Central memory CD8-positive, alpha-beta T cell (primary cell): ENCODE data around the gene ZNF830.
"Not testable (repeated sequence)": the region's sequence is repeated elsewhere in the genome, so short reads cannot be mapped to it uniquely, and the experiment has no call there.

Source experiments
- ATAC-seq: fragments of 150-1000 bp; cut with Tn5 transposase; replicated peaks from 2 replicates; pipeline ENCODE4 v1.10.0; 2022; ENCODE audit warnings: mild to moderate bottlenecking, moderate FRiP score, moderate number of reproducible peaks; ENCODE audit not compliant: poor library complexity, severe bottlenecking; ENCODE audit errors: extremely low read depth
- DNase-seq, 2 donors: peaks; one replicate each; pipeline ENCODE4 v3.0.0; 2021; ENCODE audit warnings: low spot score in 2 of 2
- H3K27ac Mint-ChIP-seq: one replicate; pipeline ENCODE4 v1.8.0; 2022; ENCODE audit warnings: low read depth, mild to moderate bottlenecking, moderate library complexity, mixed read lengths
- H3K27me3 Mint-ChIP-seq: one replicate; pipeline ENCODE4 v1.8.0; 2022; ENCODE audit warnings: mixed read lengths
- H3K36me3 Mint-ChIP-seq: one replicate; pipeline ENCODE4 v1.8.0; 2022; ENCODE audit warnings: mild to moderate bottlenecking, moderate library complexity, mixed read lengths; ENCODE audit not compliant: insufficient read depth
- H3K4me1 Mint-ChIP-seq: one replicate; pipeline ENCODE4 v1.8.0; 2022; ENCODE audit warnings: mixed read lengths
- H3K4me3 Mint-ChIP-seq: one replicate; pipeline ENCODE4 v1.8.0; 2022; ENCODE audit warnings: mild to moderate bottlenecking, moderate library complexity, mixed read lengths
- H3K9me3 Mint-ChIP-seq: one replicate; pipeline ENCODE4 v1.8.0; 2022; ENCODE audit warnings: mixed read lengths

ZNF830 gene, protein sequence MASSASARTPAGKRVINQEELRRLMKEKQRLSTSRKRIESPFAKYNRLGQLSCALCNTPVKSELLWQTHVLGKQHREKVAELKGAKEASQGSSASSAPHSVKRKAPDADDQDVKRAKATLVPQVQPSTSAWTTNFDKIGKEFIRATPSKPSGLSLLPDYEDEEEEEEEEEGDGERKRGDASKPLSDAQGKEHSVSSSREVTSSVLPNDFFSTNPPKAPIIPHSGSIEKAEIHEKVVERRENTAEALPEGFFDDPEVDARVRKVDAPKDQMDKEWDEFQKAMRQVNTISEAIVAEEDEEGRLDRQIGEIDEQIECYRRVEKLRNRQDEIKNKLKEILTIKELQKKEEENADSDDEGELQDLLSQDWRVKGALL

DNA sequence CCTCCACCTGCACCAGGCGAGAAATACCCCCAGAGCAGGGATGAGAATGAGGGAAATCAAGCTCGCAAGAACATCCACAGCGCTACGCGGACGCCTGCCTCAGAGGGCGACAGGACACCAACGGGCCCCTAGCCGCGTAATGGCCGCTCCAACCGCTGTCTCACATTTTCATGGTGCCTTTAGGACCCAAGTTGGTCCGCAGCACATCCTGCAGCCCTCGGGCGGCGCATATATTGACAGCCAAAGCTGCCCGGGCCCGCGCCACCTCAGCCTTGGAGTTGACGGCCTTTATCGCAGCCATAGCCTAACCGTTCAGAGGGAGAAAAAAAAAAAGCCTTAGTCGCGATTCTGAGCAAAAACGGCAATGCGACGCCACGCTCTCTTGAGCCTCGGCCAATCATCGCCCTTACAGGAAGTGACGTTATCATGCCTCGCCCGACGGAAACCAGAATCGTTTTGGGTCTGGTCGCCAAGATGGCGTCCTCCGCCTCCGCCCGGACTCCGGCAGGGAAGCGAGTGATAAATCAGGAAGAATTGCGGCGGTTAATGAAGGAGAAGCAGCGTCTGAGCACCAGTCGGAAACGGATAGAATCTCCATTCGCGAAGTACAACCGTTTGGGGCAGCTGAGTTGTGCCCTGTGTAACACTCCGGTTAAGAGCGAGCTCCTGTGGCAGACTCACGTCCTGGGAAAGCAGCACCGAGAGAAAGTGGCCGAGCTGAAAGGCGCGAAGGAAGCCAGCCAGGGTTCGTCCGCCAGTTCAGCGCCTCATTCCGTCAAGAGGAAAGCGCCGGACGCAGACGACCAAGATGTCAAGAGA lies at the start of gene ZNF830, which contains the start of gene CCT6B:
ZNF830 (plus strand) TSS at position 448 of the 819 bp plus-strand sequence; CDS start at position 475, 27 bp downstream.
CCT6B (minus strand) TSS at position 368 of the 819 bp plus-strand sequence; CDS start at position 301, 67 bp downstream.
- H3K27ac Mint-ChIP-seq, result peak within 1 kb of the TSS; percentile 99
- no peaks in the 10 kb centered on the region for H3K27me3 Mint-ChIP-seq
- no peaks in the 10 kb centered on the region for H3K9me3 Mint-ChIP-seq
- peaks cover 28% of the 10 kb centered on the region for H3K36me3 Mint-ChIP-seq
- ATAC-seq, result peak; percentile 89
- peak within 1 kb of the TSS; percentile 97 for H3K4me3 Mint-ChIP-seq
- H3K4me1 Mint-ChIP-seq, result peaks cover 30% of the 10 kb centered on the region
- peak; percentile 81 to 84 for DNase-seq

DNA sequence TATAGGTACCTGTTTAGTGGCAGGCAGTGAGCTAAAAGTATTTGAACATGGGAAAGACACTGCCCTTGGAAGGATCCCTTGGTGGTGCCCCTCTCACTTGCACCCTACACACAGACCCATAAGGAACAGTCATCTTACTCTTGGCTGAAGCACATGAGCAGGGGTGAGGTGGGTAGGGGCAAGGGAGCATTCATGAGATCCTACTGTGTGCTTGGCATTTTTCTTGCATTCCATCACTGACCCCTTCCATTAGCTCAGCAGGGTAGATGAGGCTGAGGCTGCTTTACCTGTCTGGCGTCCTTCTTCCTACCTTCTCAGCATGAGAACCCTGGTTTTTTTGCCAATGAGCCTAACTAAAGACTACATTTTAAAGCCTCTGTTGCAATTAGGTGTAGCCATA lies 48.3 kb upstream of the ZNF830 start:
- ATAC-seq, result no peak
- Mint-ChIP-seq H3K36me3 (no peaks in the 10 kb centered on the region), H3K27ac (no peak overlapping the region), H3K27me3 (peaks cover 31% of the 10 kb centered on the region), H3K4me3 (no peak overlapping the region), H3K9me3 (no peaks in the 10 kb centered on the region), H3K4me1 (no peaks in the 10 kb centered on the region)
- DNase-seq, result no peak

- DNase-seq (no peak), ATAC-seq (no peak)
- Mint-ChIP-seq H3K4me1 (no peaks in the 10 kb centered on the region), H3K4me3 (no peak overlapping the region), H3K27me3 (peaks cover 4% of the 10 kb centered on the region), H3K36me3 (peaks cover 2% of the 10 kb centered on the region), H3K9me3 (no peaks in the 10 kb centered on the region), H3K27ac (no peak overlapping the region)
These were observed 45.2 kb upstream of the ZNF830 start for GRCh38 chr17:34916120-34916519.

- Mint-ChIP-seq H3K9me3 (no peaks in the 10 kb centered on the region), H3K4me1 (no peaks in the 10 kb centered on the region), H3K27me3 (no peaks in the 10 kb centered on the region), H3K36me3 (peaks cover 2% of the 10 kb centered on the region), H3K4me3 (no peak overlapping the region), H3K27ac (no peak overlapping the region)
- no peak for DNase-seq
- no peak for ATAC-seq
These were observed 44.0 kb upstream of the ZNF830 start for GRCh38 chr17:34917381-34917780.

DNA sequence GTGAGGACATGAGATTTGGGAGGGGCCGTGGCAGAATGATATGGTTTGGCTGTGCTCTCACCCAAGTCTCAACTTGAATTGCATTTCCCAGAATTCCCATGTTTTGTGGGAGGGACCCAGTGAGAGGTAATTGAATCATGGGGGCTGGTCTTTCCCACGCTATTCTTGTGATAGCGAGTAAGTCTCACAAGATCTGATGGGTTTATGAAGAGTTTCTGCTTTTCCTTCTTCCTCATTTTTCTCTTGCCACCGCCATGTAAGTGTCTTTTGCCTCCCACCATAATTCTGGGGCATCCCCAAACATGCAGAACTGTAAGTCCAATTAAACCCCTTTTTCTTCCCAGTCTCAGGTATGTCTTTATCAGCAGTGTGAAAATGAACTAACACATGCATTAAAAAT lies 40.7 kb upstream of the ZNF830 start:
- no peak for DNase-seq
- H3K36me3 Mint-ChIP-seq, result peaks cover 2% of the 10 kb centered on the region
- no peaks in the 10 kb centered on the region for H3K4me1 Mint-ChIP-seq
- no peak overlapping the region for H3K4me3 Mint-ChIP-seq
- H3K27me3 Mint-ChIP-seq, result no peaks in the 10 kb centered on the region
- ATAC-seq, result no peak
- H3K9me3 Mint-ChIP-seq, result no peaks in the 10 kb centered on the region
- no peak overlapping the region for H3K27ac Mint-ChIP-seq

- no peaks in the 10 kb centered on the region for H3K9me3 Mint-ChIP-seq
- H3K4me1 Mint-ChIP-seq, result no peaks in the 10 kb centered on the region
- H3K27me3 Mint-ChIP-seq, result no peaks in the 10 kb centered on the region
- no peak for ATAC-seq
- no peaks in the 10 kb centered on the region for H3K36me3 Mint-ChIP-seq
- H3K27ac Mint-ChIP-seq, result no peak overlapping the region
- no peak overlapping the region for H3K4me3 Mint-ChIP-seq
- DNase-seq, result no peak
These were observed 34.7 kb upstream of the ZNF830 start for GRCh38 chr17:34926661-34927060.

DNA sequence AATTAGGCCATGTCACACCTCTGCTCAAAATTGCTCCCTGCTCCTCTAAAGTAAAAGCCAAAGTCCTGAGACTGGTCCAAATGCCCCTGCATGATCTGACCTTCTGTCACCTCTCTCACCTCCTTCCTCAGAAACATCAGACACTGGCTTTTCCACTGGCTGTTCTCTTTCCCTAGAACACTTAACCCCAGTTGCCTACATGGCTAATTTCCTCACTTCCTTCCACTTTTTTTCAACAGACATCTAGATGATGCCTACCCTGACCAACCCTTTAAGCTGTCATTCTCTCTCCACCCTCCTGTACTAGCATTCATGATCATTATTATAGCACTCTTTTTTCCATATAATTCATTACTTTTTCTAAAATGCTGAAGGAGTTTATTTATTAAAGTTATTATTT lies 31.1 kb upstream of the ZNF830 start:
- no peaks in the 10 kb centered on the region for H3K9me3 Mint-ChIP-seq
- H3K27ac Mint-ChIP-seq, result no peak overlapping the region
- ATAC-seq (no peak), DNase-seq (no peak)
- H3K36me3 Mint-ChIP-seq, result peaks cover 2% of the 10 kb centered on the region
- H3K4me1 Mint-ChIP-seq, result no peaks in the 10 kb centered on the region
- H3K27me3 Mint-ChIP-seq, result no peaks in the 10 kb centered on the region
- H3K4me3 Mint-ChIP-seq, result peak overlapping the region; percentile 26

DNA sequence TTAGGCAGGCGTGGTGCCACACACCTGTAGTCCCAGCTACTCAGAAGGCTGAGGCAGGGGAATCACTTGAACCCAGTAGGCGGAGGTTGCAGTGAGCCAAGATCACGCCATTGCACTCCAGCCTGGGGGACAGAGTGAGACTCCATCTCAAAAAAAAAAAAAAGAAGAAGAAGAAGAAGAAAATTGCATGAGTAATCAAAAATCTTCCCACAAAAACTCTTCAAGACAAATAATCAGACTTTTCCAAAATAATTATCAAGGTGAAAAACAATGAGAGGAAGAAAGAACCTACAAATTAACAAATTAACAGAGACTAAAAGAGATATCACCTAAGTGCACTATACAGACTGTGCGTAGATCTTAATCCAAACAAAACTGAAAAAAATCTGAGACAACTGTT lies 10.6 kb upstream of the ZNF830 start:
- H3K9me3 Mint-ChIP-seq, H3K4me1 Mint-ChIP-seq, H3K4me3 Mint-ChIP-seq, H3K36me3 Mint-ChIP-seq, H3K27ac Mint-ChIP-seq, H3K27me3 Mint-ChIP-seq, ATAC-seq, DNase-seq: not testable (repeated sequence)

GRCh38 chr17:34958438-34958837 lies 2.9 kb upstream of the ZNF830 start:
- H3K9me3 Mint-ChIP-seq, result no peaks in the 10 kb centered on the region
- peaks cover 13% of the 10 kb centered on the region for H3K36me3 Mint-ChIP-seq
- ATAC-seq (no peak), DNase-seq (no peak)
- no peaks in the 10 kb centered on the region for H3K27me3 Mint-ChIP-seq
- no peak overlapping the region for H3K27ac Mint-ChIP-seq
- H3K4me3 Mint-ChIP-seq, result no peak overlapping the region
- H3K4me1 Mint-ChIP-seq, result peaks cover 24% of the 10 kb centered on the region

DNA sequence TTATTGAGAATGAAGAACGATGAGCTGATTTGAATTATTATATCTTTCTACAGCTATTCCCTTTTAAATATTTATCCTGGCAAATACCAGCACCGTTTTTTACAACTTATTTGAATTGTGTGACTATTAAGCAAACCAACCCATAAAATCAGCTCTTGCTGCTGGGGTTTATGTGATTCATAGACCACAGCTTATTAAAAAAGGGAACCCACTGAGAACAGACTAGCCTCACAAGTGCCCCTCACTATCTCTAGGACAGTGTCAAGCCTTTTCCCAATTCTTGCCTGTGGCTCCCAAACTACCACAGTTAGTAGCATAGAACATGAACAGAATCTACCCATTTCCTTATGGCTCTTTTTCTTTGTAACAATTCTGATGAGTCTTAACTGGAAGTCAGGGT lies 12.8 kb downstream of the ZNF830 start:
- H3K9me3 Mint-ChIP-seq, result no peaks in the 10 kb centered on the region
- no peak overlapping the region for H3K27ac Mint-ChIP-seq
- peaks cover under 1% of the 10 kb centered on the region for H3K4me1 Mint-ChIP-seq

GRCh38 chr17:34974794-34975785 lies 13.8 kb downstream of the ZNF830 start:
- no peak for DNase-seq
- H3K36me3 Mint-ChIP-seq, result peaks cover 7% of the 10 kb centered on the region
- no peaks in the 10 kb centered on the region for H3K9me3 Mint-ChIP-seq
- H3K4me3 Mint-ChIP-seq, result no peak overlapping the region
- H3K27ac Mint-ChIP-seq, result no peak overlapping the region
- no peak for ATAC-seq
- peaks cover 10% of the 10 kb centered on the region for H3K4me1 Mint-ChIP-seq
- H3K27me3 Mint-ChIP-seq, result no peaks in the 10 kb centered on the region

More for the DNA sequence above, 12.8 kb downstream of the ZNF830 start:
- H3K27me3 Mint-ChIP-seq, result no peaks in the 10 kb centered on the region
- ATAC-seq (no peak), DNase-seq (no peak)
- H3K4me3 Mint-ChIP-seq, result no peak overlapping the region
- peaks cover 6% of the 10 kb centered on the region for H3K36me3 Mint-ChIP-seq

GRCh38 chr17:34979153-34979552 lies 17.8 kb downstream of the ZNF830 start:
- peaks cover 14% of the 10 kb centered on the region for H3K36me3 Mint-ChIP-seq
- ATAC-seq, result no peak
- no peak overlapping the region for H3K4me3 Mint-ChIP-seq
- H3K27ac Mint-ChIP-seq, result no peak overlapping the region
- DNase-seq, result no peak
- peaks cover 40% of the 10 kb centered on the region for H3K4me1 Mint-ChIP-seq
- no peaks in the 10 kb centered on the region for H3K9me3 Mint-ChIP-seq
- no peaks in the 10 kb centered on the region for H3K27me3 Mint-ChIP-seq
